HCT116 (cell line): ENCODE measurements around the gene COX6A2. TPM values are rescaled to one million over a fixed set of nuclear protein-coding genes. Genes with fewer than 3 reads are reported as not detected.
A peak's percentile ranks its signal among the peaks of the same experiment; 100 is the strongest.

Experiments used
- ATAC-seq: fragments of 200-7000 bp; cut with Tn5 transposase; 2 replicates; pipeline ENCODE4 v1.9.1; 2020; ENCODE audit warnings: mild to moderate bottlenecking, moderate library complexity
- BruUV-seq: library from RNA; stranded (reverse); fragments of 400-500 nt; replicated peaks from 2 replicates; lab custom pipeline; 2021; lab: Mats Ljungman, UMichigan
- CTCF ChIA-PET: fragments of 300-600 bp; sonication (Branson Sonifier 250); formaldehyde crosslinking; loops from one replicate; lab custom pipeline; 2021; ENCODE audit warnings: antibody characterized with exemption; lab: Charles Lee
- POLR2A ChIA-PET: fragments of 300-600, 350-600 bp; sonication (Branson Sonifier 250); formaldehyde crosslinking; loops from one replicate; lab custom pipeline; 2021; ENCODE audit warnings: antibody characterized with exemption; lab: Charles Lee
- RAD21 ChIA-PET, 2 experiments: fragments of 300-600 bp; sonication (Branson Sonifier 250); formaldehyde crosslinking; loops; one replicate each; lab custom pipeline; 2023; ENCODE audit warnings: low total read pairs in 2 of 2; ENCODE audit not compliant: uncharacterized antibody in 2 of 2, unreplicated experiment in 2 of 2, low non-redundant PET in 1 of 2; lab: Charles Lee
- DNase-seq: peaks from one replicate; pipeline ENCODE4 v3.0.0-alpha.2; 2010; ENCODE audit warnings: low read depth, low spot score
- H2AFZ ChIP-seq: fragments of 200-600 bp; shearing (Covaris generic), sonication (generic); 2 replicates; pipeline ENCODE4 v1.6.1; 2017; ENCODE audit warnings: low read depth, mixed run types, mixed read lengths, antibody characterized with exemption, low read length; ENCODE audit not compliant: poor library complexity, severe bottlenecking
- H3K27ac ChIP-seq: 2 replicates; pipeline ENCODE4 v1.5.1; 2012; ENCODE audit warnings: low read depth, low read length
- H3K27me3 ChIP-seq: fragments of 200-600 bp; sonication (generic); 2 replicates; pipeline ENCODE4 v1.6.1; 2016; ENCODE audit warnings: mixed run types, low read length, mixed read lengths; ENCODE audit not compliant: insufficient read depth
- H3K36me3 ChIP-seq, 2 experiments: fragments of 200-500 bp in 1 of 2; fragments of 200-600 bp in 1 of 2; sonication (Bioruptor generic) in 1 of 2; sonication (generic) in 1 of 2; 2 replicates each; pipeline versions ENCODE4 v1.5.1 to v1.6.1; 2014 to 2016; ENCODE audit warnings: low read length in 2 of 2, inconsistent platforms in 1 of 2, mixed read lengths in 1 of 2, mixed run types in 1 of 2; ENCODE audit not compliant: insufficient read depth in 2 of 2, control insufficient read depth in 1 of 2
- H3K4me1 ChIP-seq, 2 experiments: fragments of 200-600 bp in 1 of 2; sonication (generic) in 1 of 2; 2 replicates each; pipeline versions ENCODE4 v1.5.1 to v1.6.1; 2012 to 2017; ENCODE audit warnings: low read length in 2 of 2, inconsistent platforms in 1 of 2, mild to moderate bottlenecking in 1 of 2, mixed read lengths in 1 of 2, mixed run types in 1 of 2, moderate library complexity in 1 of 2; ENCODE audit not compliant: insufficient read depth in 2 of 2, control insufficient read depth in 1 of 2
- H3K4me2 ChIP-seq: fragments of 200-600 bp; sonication (generic); 2 replicates; pipeline ENCODE4 v1.6.1; 2017; ENCODE audit warnings: mixed run types, low read length, mixed read lengths
- H3K4me3 ChIP-seq, 2 experiments: fragments of 200-600 bp in 1 of 2; sonication (generic) in 1 of 2; replicated peaks in 1 of 2; 2 replicates each; pipeline ENCODE4 v1.5.1; 2011 to 2016; ENCODE audit warnings: low read length in 2 of 2, control low read depth in 1 of 2, low read depth in 1 of 2, mild to moderate bottlenecking in 1 of 2, mixed read lengths in 1 of 2, mixed run types in 1 of 2
- H3K79me2 ChIP-seq: fragments of 200-600 bp; sonication (generic); 2 replicates; pipeline ENCODE4 v1.6.1; 2017; ENCODE audit warnings: mild to moderate bottlenecking, mixed run types, low read length, moderate library complexity, mixed read lengths; ENCODE audit not compliant: insufficient read depth
- H3K9ac ChIP-seq: fragments of 200-600 bp; sonication (generic); 2 replicates; pipeline ENCODE4 v1.6.1; 2016; ENCODE audit warnings: low read length, mixed read lengths
- H3K9me2 ChIP-seq: fragments of 200-600 bp; sonication (generic), shearing (Covaris generic); 2 replicates; pipeline ENCODE4 v1.6.1; 2017; ENCODE audit warnings: mixed run types, mild to moderate bottlenecking, moderate library complexity; ENCODE audit not compliant: insufficient read depth
- H3K9me3 ChIP-seq, 2 experiments: fragments of 200-500 bp in 1 of 2; fragments of 200-600 bp in 1 of 2; sonication (Bioruptor generic) in 1 of 2; sonication (generic) in 1 of 2; 2 replicates each; pipeline ENCODE4 v1.6.1; 2014 to 2017; ENCODE audit warnings: low read length in 2 of 2, mixed read lengths in 2 of 2, inconsistent platforms in 1 of 2, low read depth in 1 of 2, mild to moderate bottlenecking in 1 of 2, mixed run types in 1 of 2, moderate library complexity in 1 of 2; ENCODE audit not compliant: control insufficient read depth in 1 of 2, insufficient read depth in 1 of 2
- H4K20me1 ChIP-seq: fragments of 200-600 bp; sonication (generic), shearing (Covaris generic); 2 replicates; pipeline ENCODE4 v1.6.1; 2017; ENCODE audit warnings: mixed run types, mild to moderate bottlenecking, moderate library complexity; ENCODE audit not compliant: insufficient read depth
- CBX3 ChIP-seq: IDR thresholded peaks from 2 replicates; pipeline ENCODE4 v1.6.1; 2012; ENCODE audit warnings: low read depth
- CEBPB ChIP-seq: IDR thresholded peaks from 2 replicates; pipeline ENCODE4 v1.6.1; 2012; ENCODE audit warnings: low read depth
- EGR1 ChIP-seq: IDR thresholded peaks from 2 replicates; pipeline ENCODE4 v1.6.1; 2012; ENCODE audit warnings: low read depth
- ELF1 ChIP-seq: IDR thresholded peaks from 2 replicates; pipeline ENCODE4 v1.6.1; 2012; ENCODE audit warnings: low read depth, borderline replicate concordance
- EZH2 ChIP-seq: fragments of 200-600 bp; sonication (generic); IDR thresholded peaks from 2 replicates; pipeline ENCODE4 v1.6.1; 2017; ENCODE audit warnings: antibody characterized with exemption, mixed run types
- FOSL1 ChIP-seq: IDR thresholded peaks from 2 replicates; pipeline ENCODE4 v1.6.1; 2012; ENCODE audit warnings: low read depth
- JUND ChIP-seq: IDR thresholded peaks from 2 replicates; pipeline ENCODE4 v1.6.1; 2012
- MAX ChIP-seq: IDR thresholded peaks from 2 replicates; pipeline ENCODE4 v1.6.1; 2012
- POLR2A ChIP-seq: IDR thresholded peaks from 2 replicates; pipeline ENCODE4 v1.7.0; 2011; ENCODE audit warnings: borderline replicate concordance; ENCODE audit not compliant: insufficient read depth, insufficient read length; ENCODE audit errors: extremely low read depth
- RAD21 ChIP-seq: IDR thresholded peaks from 2 replicates; pipeline ENCODE4 v1.6.1; 2012; ENCODE audit warnings: low read depth, mild to moderate bottlenecking
- REST ChIP-seq: IDR thresholded peaks from 2 replicates; pipeline ENCODE4 v1.6.1; 2012; ENCODE audit warnings: low read depth
- SIN3A ChIP-seq: IDR thresholded peaks from 2 replicates; pipeline ENCODE4 v1.6.1; 2012; ENCODE audit warnings: low read depth
- SRF ChIP-seq: IDR thresholded peaks from 2 replicates; pipeline ENCODE4 v1.6.1; 2012; ENCODE audit warnings: low read depth
- ZFX ChIP-seq: fragments of 450-650 bp; IDR thresholded peaks from 2 replicates; pipeline ENCODE4 v1.6.1; 2017
- ZNF274 ChIP-seq: fragments of 200-500 bp; sonication (Bioruptor generic); IDR thresholded peaks from 2 replicates; pipeline ENCODE4 v1.6.1; 2014; ENCODE audit warnings: mild to moderate bottlenecking, low read depth, low read length, inconsistent platforms
- intact Hi-C: fragments of 100-400 bp; cut with micrococcal nuclease; formaldehyde crosslinking; loops from 2 replicates; pipeline ENCODE4 v1.10.0; 2022
- total RNA-seq: library from RNA; stranded (reverse); gene quantifications from one replicate; pipeline ENCODE4 v1.2.1, GENCODE V29; 2021; ENCODE audit not compliant: unreplicated experiment

Gene COX6A2
- total RNA-seq, 1 experiment from 2014 or later, result not detected

DNA sequence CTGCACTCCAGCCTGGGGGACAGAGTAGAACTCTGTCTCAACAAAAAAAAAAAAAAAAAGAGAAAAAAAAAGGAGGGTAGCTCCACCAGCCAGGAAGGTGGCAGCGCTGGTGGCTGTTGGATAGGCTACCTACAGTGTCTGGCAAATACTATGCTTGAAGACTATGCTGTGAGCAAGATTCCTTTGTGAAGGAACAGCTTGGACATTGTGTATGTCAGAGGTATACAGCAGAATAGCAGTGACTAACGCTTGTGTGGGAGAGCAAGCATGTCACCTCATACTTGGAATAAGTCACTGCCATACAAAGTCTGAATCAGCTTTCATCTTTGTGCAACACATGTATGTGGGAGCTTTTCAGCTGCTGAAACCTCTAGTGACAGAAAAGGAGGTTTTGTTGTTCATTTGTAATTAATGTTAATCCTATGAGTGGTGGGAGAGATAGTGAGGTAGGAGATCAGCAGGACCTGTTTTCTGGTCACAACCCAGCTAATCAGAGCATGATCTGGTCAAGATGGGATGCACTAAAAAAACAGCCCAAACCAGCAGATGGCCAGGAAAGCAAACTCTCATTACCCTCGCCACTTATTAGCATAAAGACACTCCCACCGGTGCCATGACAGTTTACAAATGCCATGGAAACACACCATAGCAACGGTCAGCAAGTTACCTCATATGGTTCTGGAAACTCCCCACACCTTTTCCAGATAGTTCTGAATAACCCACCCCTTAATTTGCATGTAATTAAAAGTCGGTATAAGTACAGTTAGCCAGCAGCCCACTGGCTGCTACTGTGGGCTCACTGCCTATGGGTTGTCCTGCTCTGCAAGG, 41.8 kb downstream of the COX6A2 start:
- H3K4me3 ChIP-seq, result peak overlapping the region in 1 of 2 experiments; percentile 28; a peak in 2 of 4 replicates

GRCh38 chr16:31385680-31386079, 42.5 kb downstream of the COX6A2 start:
- CTCF ChIA-PET, result interaction anchor here (1.0 to 1.4 kb wide), 5 partner anchors 10 to 432 kb away, joined by 3 to 5 read pairs (median 3); partner anchors contain the start of gene TRIM72
- Histone ChIP-seq H3K4me3 (peak overlapping the region in 1 of 2 experiments; percentile 28; a peak in 2 of 4 replicates), H3K9me3 (no peaks in the 10 kb centered on the region), H3K4me1 (peaks cover 23 to 32% of the 10 kb centered on the region in 2 experiments), H3K36me3 (no peaks in the 10 kb centered on the region), H3K27ac (peak overlapping the region; percentile 44; the same call in 1 of the 2 replicates), H2AFZ (no peak overlapping the region), H4K20me1 (no peaks in the 10 kb centered on the region), H3K9me2 (no peaks in the 10 kb centered on the region), H3K9ac (peak overlapping the region; percentile 26), H3K27me3 (no peaks in the 10 kb centered on the region), H3K4me2 (peak overlapping the region; percentile 64), H3K79me2 (no peaks in the 10 kb centered on the region)
- ATAC-seq, result peak; percentile 68
- RAD21 ChIA-PET, result interaction anchor here (0.6 to 0.7 kb wide), 2 partner anchors 57 to 62 kb away, joined by 3 read pairs; partner anchors contain the start of gene ZNF843 (in 1 of the 2)
- DNase-seq, result peak; percentile 15
- intact Hi-C loops, result no loop called here
- no TSS peak for BruUV-seq
- POLR2A ChIA-PET, result interaction anchor here (0.7 kb wide), 1 partner anchor 352 kb away, joined by 4 read pairs; the partner anchor contains the start of gene STX4
- TF ChIP-seq POLR2A (no peak), ELF1 (no peak), RAD21 (no peak), CBX3 (no peak), SIN3A (no peak), SRF (no peak), REST (no peak), MAX (peak; percentile 79), ZFX (no peak)

More for the DNA sequence above, 41.8 kb downstream of the COX6A2 start:
- intact Hi-C loops, result no loop called here
- no TSS peak for BruUV-seq
- POLR2A ChIA-PET, result interaction anchor here (0.7 to 0.9 kb wide), 2 partner anchors 172 to 353 kb away, joined by 3 to 4 read pairs; partner anchors contain the start of genes STX4 and TRIM72
- peak overlapping the region; percentile 42 for H2AFZ ChIP-seq
- no peaks in the 10 kb centered on the region for H3K9me2 ChIP-seq
- peaks cover 23 to 32% of the 10 kb centered on the region in 2 experiments for H3K4me1 ChIP-seq
- no peaks in the 10 kb centered on the region for H3K36me3 ChIP-seq
- H3K9me3 ChIP-seq, result no peaks in the 10 kb centered on the region
- peak; percentile 68 for ATAC-seq
- peak; percentile 54 for DNase-seq
- H3K9ac ChIP-seq, result peak overlapping the region; percentile 26; the same call in 1 of the 2 replicates
- peak overlapping the region; percentile 64 for H3K4me2 ChIP-seq
- no peaks in the 10 kb centered on the region for H3K27me3 ChIP-seq
- peak; percentile 7; the same call in 1 of the 2 replicates for TF ChIP-seq FOSL1
- TF ChIP-seq JUND, result no peak; the same call in 1 of the 2 replicates
- no peak for TF ChIP-seq EZH2
- TF ChIP-seq CBX3, result peak; percentile 62; the same call in 1 of the 2 replicates
- TF ChIP-seq SIN3A, result no peak
- TF ChIP-seq SRF, result no peak
- 0 out of 2 replicates have a peak, but pooled peaks have one; percentile 8 for TF ChIP-seq CEBPB
- 0 out of 2 replicates have a peak, but pooled peaks have one; percentile 34 for TF ChIP-seq EGR1
- TF ChIP-seq ELF1, result no peak
- TF ChIP-seq ZNF274, result no peak
- no peaks in the 10 kb centered on the region for H3K79me2 ChIP-seq
- CTCF ChIA-PET, result interaction anchor here (0.8 to 1.4 kb wide), 7 partner anchors 9 to 432 kb away, joined by 3 to 5 read pairs (median 3); partner anchors contain the start of gene TRIM72
- H4K20me1 ChIP-seq, result no peaks in the 10 kb centered on the region
- peak overlapping the region; percentile 44; the same call in 1 of the 2 replicates for H3K27ac ChIP-seq
- RAD21 ChIA-PET, result interaction anchor here (0.6 to 0.7 kb wide), 2 partner anchors 56 to 57 kb away, joined by 3 to 4 read pairs; partner anchors contain the start of gene ZNF843 (in 1 of the 2)
